ENCODE data around the gene MAPKAPK3.

The MAPKAPK3 gene

GRCh38 chr3:50599115-50599715 lies 17.7 kb upstream of the MAPKAPK3 start:
- TF ChIP-seq POLR2A (IDR thresholded peaks at IDR 0.05; ENCODE audit: low read length) = no peak
- TF ChIP-seq GATA1 (IDR thresholded peaks at IDR 0.05; ENCODE audit: low read depth, low read length) = no peak

GRCh38 chr3:50599716-50600118 lies 17.2 kb upstream of the MAPKAPK3 start:
- no peak for DNase-seq
- no peak for TF ChIP-seq POLR2A (IDR thresholded peaks at IDR 0.05; ENCODE audit: low read length)
- TF ChIP-seq GATA1 (IDR thresholded peaks at IDR 0.05; ENCODE audit: low read depth, low read length) = no peak

More at GRCh38 chr3:50599115-50599715, 17.7 kb upstream of the MAPKAPK3 start:
- no peak for DNase-seq

DNA sequence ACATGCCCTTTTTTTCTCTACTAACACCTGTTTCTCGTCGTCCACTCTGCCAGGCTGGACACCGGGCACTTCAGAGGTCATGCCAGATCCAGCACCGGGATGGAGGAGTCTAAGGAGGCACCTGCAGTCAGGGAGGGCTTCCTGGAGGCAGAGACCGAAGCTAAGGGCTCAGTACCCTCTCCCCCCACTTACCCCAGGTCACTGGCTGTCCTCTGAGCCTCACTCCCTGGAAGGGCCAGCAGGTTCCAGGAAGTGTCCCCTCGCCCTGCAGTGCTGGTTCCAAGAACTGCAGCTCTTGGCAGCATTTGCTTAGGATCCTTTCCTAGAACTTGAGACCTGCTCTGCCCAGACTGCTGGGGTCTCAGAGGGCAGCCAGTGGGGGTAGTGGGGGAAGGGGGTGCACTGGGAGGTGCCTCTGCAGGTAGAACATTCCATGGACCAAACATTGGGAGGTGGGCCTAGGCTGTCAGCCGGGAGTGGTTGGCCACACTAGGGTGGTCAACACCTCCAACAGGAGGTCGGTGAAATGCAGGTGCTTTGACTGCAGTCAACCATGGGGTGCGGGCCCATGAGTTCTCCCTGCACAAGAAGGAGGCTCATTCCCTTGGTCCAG lies 16.7 kb upstream of the MAPKAPK3 start:
- DNase-seq = peak; percentile 57 to 64
- TF ChIP-seq POLR2A (IDR thresholded peaks at IDR 0.05; ENCODE audit: low read length) (no peak), GATA1 (IDR thresholded peaks at IDR 0.05; ENCODE audit: low read depth, low read length) (no peak)

DNA sequence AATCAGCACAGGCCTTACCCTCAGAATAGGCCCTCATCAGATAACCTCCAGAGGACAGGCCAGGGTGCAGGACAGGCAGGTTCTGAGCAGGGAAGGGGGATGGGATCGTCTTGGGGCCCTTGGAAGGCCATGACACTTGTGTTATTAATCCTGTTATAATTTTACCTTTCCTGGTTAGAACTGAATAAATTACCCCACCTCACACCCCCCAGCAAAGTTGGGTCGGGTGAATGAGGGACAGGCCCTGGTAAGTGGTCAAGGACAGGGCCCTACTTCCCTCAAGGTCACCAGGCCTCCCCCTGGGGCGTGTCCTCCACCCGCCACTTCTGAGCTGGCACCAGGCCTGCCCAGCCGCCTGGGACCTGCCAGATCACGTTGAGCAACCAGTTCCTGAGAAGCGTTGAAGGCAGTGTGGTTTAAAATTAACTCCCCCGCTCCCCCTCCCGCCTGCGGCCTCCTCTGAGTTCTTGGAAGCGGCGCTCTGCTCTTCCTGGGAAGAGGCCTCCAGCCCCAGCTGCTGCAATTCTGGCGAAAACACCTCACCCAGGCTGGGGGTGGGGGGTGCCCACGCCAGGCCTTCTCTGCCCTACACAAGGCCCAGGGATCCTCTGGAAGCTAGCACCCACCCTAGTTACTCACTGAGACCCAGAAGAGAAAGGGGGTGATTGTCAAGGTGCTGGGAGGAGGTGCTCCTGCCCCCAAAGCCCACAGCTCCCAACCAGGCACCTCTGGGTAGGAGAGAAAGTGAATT lies 15.9 kb upstream of the MAPKAPK3 start:
- peak; percentile 66 for TF ChIP-seq POLR2A (IDR thresholded peaks at IDR 0.05; ENCODE audit: low read length)
- no peak for TF ChIP-seq GATA1 (IDR thresholded peaks at IDR 0.05; ENCODE audit: low read depth, low read length)
- peak; percentile 91 to 95 for DNase-seq

DNA sequence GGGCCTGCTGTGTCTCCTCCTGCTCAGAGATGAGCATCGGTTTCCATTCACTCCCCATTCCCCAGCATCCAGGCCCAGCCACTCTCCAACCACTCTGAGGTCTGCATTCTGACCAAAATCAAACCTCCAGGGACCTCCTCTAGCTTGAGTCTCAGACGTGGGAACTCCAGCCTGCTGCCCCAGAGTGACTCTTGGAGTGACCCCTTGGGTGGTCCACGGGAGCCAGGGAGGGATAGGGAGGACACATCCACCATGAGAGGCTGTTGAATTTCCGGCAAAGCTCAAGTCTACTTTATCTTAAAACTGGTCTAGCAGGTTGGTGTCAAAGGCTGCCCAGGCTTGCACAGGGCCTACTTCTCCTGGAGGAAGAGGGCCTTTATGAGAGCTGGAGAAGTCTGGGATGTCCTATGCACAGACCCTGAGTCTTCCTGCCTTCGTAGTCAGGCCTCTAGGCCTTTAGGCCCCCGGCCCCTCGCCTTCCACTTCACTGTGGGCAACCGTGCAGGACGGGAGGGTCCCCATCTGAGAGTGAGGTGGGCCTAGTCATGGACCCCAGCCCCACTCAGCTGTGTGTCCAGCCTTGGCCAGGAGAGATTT lies 14.3 kb upstream of the MAPKAPK3 start:
- TF ChIP-seq POLR2A (IDR thresholded peaks at IDR 0.05; ENCODE audit: low read length) = no peak
- TF ChIP-seq GATA1 (IDR thresholded peaks at IDR 0.05; ENCODE audit: low read depth, low read length) = no peak
- DNase-seq = no peak

GRCh38 chr3:50603261-50604109 lies 13.5 kb upstream of the MAPKAPK3 start:
- TF ChIP-seq GATA1 (IDR thresholded peaks at IDR 0.05; ENCODE audit: low read depth, low read length) (no peak), POLR2A (IDR thresholded peaks at IDR 0.05; ENCODE audit: low read length) (no peak)
- DNase-seq = peak in 1 of 2 experiments; percentile 30

DNA sequence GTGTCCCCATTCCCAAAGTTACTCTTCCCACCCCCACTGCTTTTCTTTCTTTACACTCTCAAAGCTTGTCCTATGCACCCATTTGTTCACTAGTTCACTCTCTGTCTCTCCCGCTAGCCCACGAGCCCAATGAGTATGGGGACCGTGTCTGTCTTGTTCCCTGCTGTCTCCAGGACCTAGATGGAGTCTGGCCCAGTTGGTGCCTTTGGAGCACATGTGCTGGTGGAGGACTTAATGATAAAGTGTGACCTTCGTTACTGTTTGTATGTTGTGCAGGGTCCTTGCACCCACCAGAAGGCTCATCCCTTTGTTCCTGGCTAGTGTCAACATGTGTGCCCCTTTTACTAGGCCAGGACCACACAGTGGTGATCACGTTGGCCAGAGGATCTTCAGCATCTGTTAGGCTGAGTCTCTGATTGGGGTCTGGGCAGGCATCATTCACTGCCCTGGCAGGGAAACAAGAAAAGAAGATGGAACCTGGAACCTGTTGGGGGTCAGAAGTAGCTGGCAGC lies 12.8 kb upstream of the MAPKAPK3 start:
- TF ChIP-seq POLR2A (IDR thresholded peaks at IDR 0.05; ENCODE audit: low read length) = peak; percentile 51
- TF ChIP-seq GATA1 (IDR thresholded peaks at IDR 0.05; ENCODE audit: low read depth, low read length) = no peak

GRCh38 chr3:50604628-50605588 lies 12.0 kb upstream of the MAPKAPK3 start:
- peak in 1 of 2 experiments; percentile 35 for DNase-seq
- TF ChIP-seq POLR2A (IDR thresholded peaks at IDR 0.05; ENCODE audit: low read length) = peak; percentile 73
- no peak for TF ChIP-seq GATA1 (IDR thresholded peaks at IDR 0.05; ENCODE audit: low read depth, low read length)

More for the DNA sequence above, 12.8 kb upstream of the MAPKAPK3 start:
- DNase-seq = no peak

- no peak for DNase-seq
- TF ChIP-seq POLR2A (IDR thresholded peaks at IDR 0.05; ENCODE audit: low read length) = peak; percentile 70
- no peak for TF ChIP-seq GATA1 (IDR thresholded peaks at IDR 0.05; ENCODE audit: low read depth, low read length)
Observed at GRCh38 chr3:50605901-50606326, 11.0 kb upstream of the MAPKAPK3 start.

GRCh38 chr3:50606596-50606995 lies 10.4 kb upstream of the MAPKAPK3 start:
- TF ChIP-seq GATA1 (IDR thresholded peaks at IDR 0.05; ENCODE audit: low read depth, low read length) (no peak), POLR2A (IDR thresholded peaks at IDR 0.05; ENCODE audit: low read length) (no peak)
- DNase-seq = no peak

- TF ChIP-seq GATA1 (IDR thresholded peaks at IDR 0.05; ENCODE audit: low read depth, low read length) (no peak), POLR2A (IDR thresholded peaks at IDR 0.05; ENCODE audit: low read length) (peak; percentile 32)
- DNase-seq = no peak
Observed at GRCh38 chr3:50607271-50608091, 9.5 kb upstream of the MAPKAPK3 start.
